ENCODE measurements around the gene RAD51B.

Gene RAD51B

GRCh38 chr14:68469208-68469713, 649.7 kb downstream of the RAD51B start:
- no peak for DNase-seq (ENCODE audit: low read depth in 1 of 2, low spot score in 1 of 2)
- TF ChIP-seq, protein P1, sequence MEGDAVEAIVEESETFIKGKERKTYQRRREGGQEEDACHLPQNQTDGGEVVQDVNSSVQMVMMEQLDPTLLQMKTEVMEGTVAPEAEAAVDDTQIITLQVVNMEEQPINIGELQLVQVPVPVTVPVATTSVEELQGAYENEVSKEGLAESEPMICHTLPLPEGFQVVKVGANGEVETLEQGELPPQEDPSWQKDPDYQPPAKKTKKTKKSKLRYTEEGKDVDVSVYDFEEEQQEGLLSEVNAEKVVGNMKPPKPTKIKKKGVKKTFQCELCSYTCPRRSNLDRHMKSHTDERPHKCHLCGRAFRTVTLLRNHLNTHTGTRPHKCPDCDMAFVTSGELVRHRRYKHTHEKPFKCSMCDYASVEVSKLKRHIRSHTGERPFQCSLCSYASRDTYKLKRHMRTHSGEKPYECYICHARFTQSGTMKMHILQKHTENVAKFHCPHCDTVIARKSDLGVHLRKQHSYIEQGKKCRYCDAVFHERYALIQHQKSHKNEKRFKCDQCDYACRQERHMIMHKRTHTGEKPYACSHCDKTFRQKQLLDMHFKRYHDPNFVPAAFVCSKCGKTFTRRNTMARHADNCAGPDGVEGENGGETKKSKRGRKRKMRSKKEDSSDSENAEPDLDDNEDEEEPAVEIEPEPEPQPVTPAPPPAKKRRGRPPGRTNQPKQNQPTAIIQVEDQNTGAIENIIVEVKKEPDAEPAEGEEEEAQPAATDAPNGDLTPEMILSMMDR (IDR thresholded peaks at IDR 0.05; ENCODE audit: insufficient read depth, low read length), result no peak
- TF ChIP-seq POLR2AphosphoS5 (IDR thresholded peaks at IDR 0.05; ENCODE audit: low read depth), result no peak
- TF ChIP-seq, protein P2, sequence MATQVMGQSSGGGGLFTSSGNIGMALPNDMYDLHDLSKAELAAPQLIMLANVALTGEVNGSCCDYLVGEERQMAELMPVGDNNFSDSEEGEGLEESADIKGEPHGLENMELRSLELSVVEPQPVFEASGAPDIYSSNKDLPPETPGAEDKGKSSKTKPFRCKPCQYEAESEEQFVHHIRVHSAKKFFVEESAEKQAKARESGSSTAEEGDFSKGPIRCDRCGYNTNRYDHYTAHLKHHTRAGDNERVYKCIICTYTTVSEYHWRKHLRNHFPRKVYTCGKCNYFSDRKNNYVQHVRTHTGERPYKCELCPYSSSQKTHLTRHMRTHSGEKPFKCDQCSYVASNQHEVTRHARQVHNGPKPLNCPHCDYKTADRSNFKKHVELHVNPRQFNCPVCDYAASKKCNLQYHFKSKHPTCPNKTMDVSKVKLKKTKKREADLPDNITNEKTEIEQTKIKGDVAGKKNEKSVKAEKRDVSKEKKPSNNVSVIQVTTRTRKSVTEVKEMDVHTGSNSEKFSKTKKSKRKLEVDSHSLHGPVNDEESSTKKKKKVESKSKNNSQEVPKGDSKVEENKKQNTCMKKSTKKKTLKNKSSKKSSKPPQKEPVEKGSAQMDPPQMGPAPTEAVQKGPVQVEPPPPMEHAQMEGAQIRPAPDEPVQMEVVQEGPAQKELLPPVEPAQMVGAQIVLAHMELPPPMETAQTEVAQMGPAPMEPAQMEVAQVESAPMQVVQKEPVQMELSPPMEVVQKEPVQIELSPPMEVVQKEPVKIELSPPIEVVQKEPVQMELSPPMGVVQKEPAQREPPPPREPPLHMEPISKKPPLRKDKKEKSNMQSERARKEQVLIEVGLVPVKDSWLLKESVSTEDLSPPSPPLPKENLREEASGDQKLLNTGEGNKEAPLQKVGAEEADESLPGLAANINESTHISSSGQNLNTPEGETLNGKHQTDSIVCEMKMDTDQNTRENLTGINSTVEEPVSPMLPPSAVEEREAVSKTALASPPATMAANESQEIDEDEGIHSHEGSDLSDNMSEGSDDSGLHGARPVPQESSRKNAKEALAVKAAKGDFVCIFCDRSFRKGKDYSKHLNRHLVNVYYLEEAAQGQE (IDR thresholded peaks at IDR 0.05; ENCODE audit: insufficient replicate concordance, low read depth), result no peak
- TF ChIP-seq GABPA (IDR thresholded peaks at IDR 0.05; ENCODE audit: low read depth), result no peak
- TF ChIP-seq SPI1 (IDR thresholded peaks at IDR 0.05; ENCODE audit: borderline replicate concordance, low read depth), result no peak
- H3K27ac ChIP-seq (replicated peaks), result no peak overlapping the region
- no peaks in the 10 kb centered on the region for H3K27me3 ChIP-seq (ENCODE audit: insufficient read depth, poor library complexity, severe bottlenecking)
- H3K4me3 ChIP-seq (replicated peaks; ENCODE audit: insufficient read depth, low read length), result no peak overlapping the region

DNA sequence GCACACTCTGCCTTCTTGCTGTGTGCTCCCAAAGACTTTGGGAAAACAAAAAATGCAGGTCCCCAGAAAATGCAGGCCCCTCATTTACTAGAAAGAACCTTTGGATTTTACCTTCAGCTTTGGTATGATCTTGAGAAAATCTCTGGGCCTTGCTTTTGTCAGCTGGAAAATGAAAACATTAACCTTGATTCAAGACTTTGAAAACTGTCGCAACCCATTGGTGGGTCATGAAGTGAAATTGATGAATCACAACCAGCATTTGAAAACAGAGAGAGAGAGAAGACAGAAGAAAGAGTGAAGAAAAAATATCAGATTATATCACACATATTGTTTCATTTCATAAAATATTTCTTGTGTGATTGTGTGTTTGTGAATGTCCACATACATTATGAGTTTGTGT, 650.8 kb downstream of the RAD51B start:
- Histone ChIP-seq H3K27ac (replicated peaks) (no peak overlapping the region), H3K4me3 (replicated peaks; ENCODE audit: insufficient read depth, low read length) (no peak overlapping the region), H3K27me3 (ENCODE audit: insufficient read depth, poor library complexity, severe bottlenecking) (no peaks in the 10 kb centered on the region)
- TF ChIP-seq, protein P1 (IDR thresholded peaks at IDR 0.05; ENCODE audit: insufficient read depth, low read length), result no peak
- TF ChIP-seq, protein P2 (IDR thresholded peaks at IDR 0.05; ENCODE audit: insufficient replicate concordance, low read depth), result no peak
- TF ChIP-seq POLR2AphosphoS5 (IDR thresholded peaks at IDR 0.05; ENCODE audit: low read depth) (no peak), GABPA (IDR thresholded peaks at IDR 0.05; ENCODE audit: low read depth) (no peak), SPI1 (IDR thresholded peaks at IDR 0.05; ENCODE audit: borderline replicate concordance, low read depth) (no peak)
- no peak for DNase-seq (ENCODE audit: low read depth in 1 of 2, low spot score in 1 of 2)

- no peak for TF ChIP-seq GABPA (IDR thresholded peaks at IDR 0.05; ENCODE audit: low read depth)
- TF ChIP-seq, protein P2 (IDR thresholded peaks at IDR 0.05; ENCODE audit: insufficient replicate concordance, low read depth), result no peak
- TF ChIP-seq SPI1 (IDR thresholded peaks at IDR 0.05; ENCODE audit: borderline replicate concordance, low read depth), result no peak
- TF ChIP-seq, protein P1 (IDR thresholded peaks at IDR 0.05; ENCODE audit: insufficient read depth, low read length), result no peak
- TF ChIP-seq POLR2AphosphoS5 (IDR thresholded peaks at IDR 0.05; ENCODE audit: low read depth), result no peak
- no peak overlapping the region for H3K27ac ChIP-seq (replicated peaks)
- no peaks in the 10 kb centered on the region for H3K27me3 ChIP-seq (ENCODE audit: insufficient read depth, poor library complexity, severe bottlenecking)
- no peak overlapping the region for H3K4me3 ChIP-seq (replicated peaks; ENCODE audit: insufficient read depth, low read length)
- DNase-seq (ENCODE audit: low read depth in 1 of 2, low spot score in 1 of 2), result no peak
Observed at GRCh38 chr14:68471029-68471963, 651.7 kb downstream of the RAD51B start.

Data from HL-60 (cell line).